ENCODE data around the gene LAD1.

GRCh38 chr1:201419746-201420607, 20.9 kb upstream of the LAD1 start:
- TF ChIP-seq CTCF (IDR thresholded peaks at IDR 0.05; ENCODE audit: low read depth, low read length, poor library complexity, severe bottlenecking) (no peak), EZH2phosphoT487 (IDR thresholded peaks at IDR 0.05; ENCODE audit: borderline replicate concordance, low read length) (no peak)

Data from DOHH2 (cell line).